B cell (primary cell): ENCODE measurements around the gene MAPK8. TPM values are rescaled to one million over a fixed set of nuclear protein-coding genes. Genes with fewer than 3 reads are reported as not detected.

Experiments used
- ATAC-seq: fragments of 200-7000 bp; cut with Tn5 transposase; one replicate; pipeline ENCODE4 v1.10.0; 2021; ENCODE audit warnings: low read depth, mild to moderate bottlenecking, moderate number of reproducible peaks, moderate library complexity
- CTCF ChIA-PET: fragments of 350-600 bp; sonication (Branson Sonifier 250); formaldehyde crosslinking; loops from one replicate; lab custom pipeline; 2021; ENCODE audit warnings: antibody characterized with exemption, inconsistent platforms; lab: Charles Lee
- POLR2A ChIA-PET: fragments of 350-600 bp; sonication (Branson Sonifier 250); formaldehyde crosslinking; loops from one replicate; lab custom pipeline; 2021; ENCODE audit warnings: antibody characterized with exemption; lab: Charles Lee
- DNase-seq: peaks from one replicate; pipeline ENCODE4 v3.0.0; 2013
- H2AFZ ChIP-seq: 2 replicates; pipeline ENCODE4 v1.6.1; 2012; ENCODE audit warnings: mild to moderate bottlenecking, low read depth, low read length; ENCODE audit not compliant: insufficient read depth, poor library complexity, severe bottlenecking
- H3K27ac ChIP-seq, 2 donors: 1 replicate in 1 of 2; 2 replicates in 1 of 2; pipeline ENCODE4 v1.5.1; 2012 to 2013; ENCODE audit warnings: low read length in 2 of 2, mild to moderate bottlenecking in 2 of 2, moderate library complexity in 1 of 2
- H3K27me3 ChIP-seq, 4 experiments: fragments of 200-600 bp in 1 of 4; sonication (generic) in 1 of 4; replicated peaks in 1 of 4; 1 replicate in 2 of 4; 2 replicates in 2 of 4; pipeline versions ENCODE4 v1.6.1 to v1.7.0; 2013 to 2016; ENCODE audit warnings: low read length in 3 of 4, mild to moderate bottlenecking in 2 of 4, mixed read lengths in 1 of 4, moderate library complexity in 1 of 4; ENCODE audit not compliant: insufficient read depth in 4 of 4, control insufficient read depth in 3 of 4; ENCODE audit errors: control extremely low read depth in 1 of 4
- H3K36me3 ChIP-seq, 2 experiments: replicated peaks in 1 of 2; 1 replicate in 1 of 2; 2 replicates in 1 of 2; pipeline versions ENCODE4 v1.6.1 to v1.7.1; 2013; ENCODE audit warnings: low read length in 1 of 2; ENCODE audit not compliant: insufficient read depth in 2 of 2, control insufficient read depth in 1 of 2; ENCODE audit errors: control extremely low read depth in 1 of 2, extremely low read depth in 1 of 2
- H3K4me1 ChIP-seq, 2 donors: fragments of 200-600 bp in 1 of 2; sonication (generic) in 1 of 2; 1 replicate in 1 of 2; 2 replicates in 1 of 2; pipeline versions ENCODE4 v1.5.1 to v1.6.1; 2013 to 2017; ENCODE audit warnings: low read length in 2 of 2; ENCODE audit not compliant: control insufficient read depth in 2 of 2, insufficient read depth in 2 of 2
- H3K4me2 ChIP-seq: replicated peaks from 2 replicates; pipeline ENCODE3; 2012; ENCODE audit warnings: mild to moderate bottlenecking, low read depth, low read length; ENCODE audit not compliant: poor library complexity, severe bottlenecking
- H3K4me3 ChIP-seq, 5 experiments: fragments of 200-600 bp in 1 of 5; sonication (generic) in 1 of 5; 1 replicate in 3 of 5; 2 replicates in 2 of 5; pipeline versions ENCODE4 v1.5.1 to v1.7.0; 2011 to 2016; ENCODE audit warnings: low read length in 4 of 5, mild to moderate bottlenecking in 4 of 5, low read depth in 2 of 5, control low read depth in 1 of 5, moderate library complexity in 1 of 5; ENCODE audit not compliant: insufficient read depth in 1 of 5; ENCODE audit errors: control extremely low read depth in 1 of 5, extremely low read depth in 1 of 5
- H3K79me2 ChIP-seq: fragments of 200-600 bp; sonication (generic); one replicate; pipeline ENCODE4 v1.6.0; 2016; ENCODE audit warnings: low read length; ENCODE audit not compliant: control insufficient read depth, insufficient read depth
- H3K9ac ChIP-seq: fragments of 200-600 bp; sonication (generic); 2 replicates; pipeline ENCODE4 v1.6.1; 2017; ENCODE audit warnings: mild to moderate bottlenecking, low read length, moderate library complexity
- H3K9me3 ChIP-seq, 3 donors: one replicate each; pipeline versions ENCODE4 v1.6.1 to v1.7.1; 2013; ENCODE audit warnings: low read length in 2 of 3; ENCODE audit not compliant: control insufficient read depth in 2 of 3, insufficient read depth in 1 of 3; ENCODE audit errors: control extremely low read depth in 1 of 3
- H4K20me1 ChIP-seq: 2 replicates; pipeline ENCODE4 v1.6.0; 2012; ENCODE audit warnings: mild to moderate bottlenecking, low read length; ENCODE audit not compliant: insufficient read depth, control insufficient read depth, poor library complexity, severe bottlenecking
- H3K27ac Mint-ChIP-seq: one replicate; pipeline ENCODE4 v1.8.0; 2021; ENCODE audit warnings: mixed read lengths
- H3K27me3 Mint-ChIP-seq: one replicate; pipeline ENCODE4 v1.8.0; 2021; ENCODE audit warnings: mixed read lengths
- H3K4me1 Mint-ChIP-seq: one replicate; pipeline ENCODE4 v1.8.0; 2021; ENCODE audit warnings: mixed read lengths
- H3K4me3 Mint-ChIP-seq: one replicate; pipeline ENCODE4 v1.8.0; 2021; ENCODE audit warnings: mixed read lengths
- H3K9me3 Mint-ChIP-seq: one replicate; pipeline ENCODE4 v1.8.0; 2022; ENCODE audit warnings: mixed read lengths; ENCODE audit not compliant: insufficient read depth
- CTCF ChIP-seq: fragments of 200-600 bp; IDR thresholded peaks from one replicate; pipeline ENCODE4 v1.8.0; 2022; ENCODE audit warnings: antibody characterized with exemption, mild to moderate bottlenecking
- EZH2 ChIP-seq: IDR thresholded peaks from 2 replicates; pipeline ENCODE4 v1.6.1; 2012; ENCODE audit warnings: borderline replicate concordance, low read depth, mild to moderate bottlenecking, moderate library complexity, low read length; ENCODE audit not compliant: insufficient read depth, poor library complexity, severe bottlenecking
- WGBS: methylation state at CpG from one replicate; pipeline ENCODE4 v1.1.5; 2013; ENCODE audit warnings: missing lambda C conversion rate; ENCODE audit not compliant: insufficient coverage; 5-methylcytosine and 5-hydroxymethylcytosine counted together
- intact Hi-C: fragments of 100-400 bp; cut with micrococcal nuclease; formaldehyde crosslinking; loops from one replicate; pipeline ENCODE4 v1.10.0; 2022
- polyA plus RNA-seq: library from polyadenylated mRNA; depleted of rRNA; stranded (reverse); fragments of >200 nt; gene quantifications from 2 replicates; pipeline ENCODE4 v1.2.3, GENCODE V29; 2012
- total RNA-seq, 2 donors: library from RNA; stranded (reverse); fragments of 120-200 nt in 1 of 2; gene quantifications; 1 replicate in 1 of 2; 2 replicates in 1 of 2; pipeline versions ENCODE4 v1.2.3 to v1.2.4, GENCODE V29; 2013 to 2022

The MAPK8 gene
- total and polyA plus RNA-seq, 2 donors (not counting 1 experiment from before 2014, with no cell fraction given): 13.7 to 40.0 TPM

GRCh38 chr10:48277093-48277492 lies 29.4 kb upstream of the MAPK8 start:
- POLR2A ChIA-PET: no interaction called here

More at GRCh38 chr10:48277093-48277492, 29.4 kb upstream of the MAPK8 start:
- H3K27me3 ChIP-seq: no peaks in the 10 kb centered on the region
- H3K9me3 ChIP-seq: peaks cover 0 to 4% (median 0%) of the 10 kb centered on the region in 3 donors
- no peak overlapping the region for H3K9ac ChIP-seq
- H3K9me3 Mint-ChIP-seq: peaks cover 4% of the 10 kb centered on the region
- H3K4me1 Mint-ChIP-seq: peaks cover 15% of the 10 kb centered on the region
- no peaks in the 10 kb centered on the region for H4K20me1 ChIP-seq
- DNase-seq: no peak
- no peak for ATAC-seq
- H3K27ac Mint-ChIP-seq: no peak overlapping the region
- intact Hi-C loops: no loop called here
- TF ChIP-seq EZH2: no peak
- TF ChIP-seq CTCF: no peak
- no peak overlapping the region for H3K27ac ChIP-seq
- H3K36me3 ChIP-seq: no peaks in the 10 kb centered on the region
- H3K79me2 ChIP-seq: no peaks in the 10 kb centered on the region
- WGBS: no CpG with 5 or more reads among the region's 1 CpG
- H3K4me1 ChIP-seq: no peaks in the 10 kb centered on the region
- H3K4me2 ChIP-seq: no peak overlapping the region
- H3K4me3 Mint-ChIP-seq: no peak overlapping the region
- CTCF ChIA-PET: no interaction called here
- H3K4me3 ChIP-seq: no peak overlapping the region
- H2AFZ ChIP-seq: no peak overlapping the region
- no peaks in the 10 kb centered on the region for H3K27me3 Mint-ChIP-seq
